Measurements from ENCODE around the gene FBXO42. TPM values are rescaled to one million over a fixed set of nuclear protein-coding genes. Genes with fewer than 3 reads are reported as not detected.

Gene FBXO42
- total and polyA plus RNA-seq, 2 donors (not counting 1 experiment from before 2014, with no cell fraction given) = 10.4 to 13.5 TPM

DNA sequence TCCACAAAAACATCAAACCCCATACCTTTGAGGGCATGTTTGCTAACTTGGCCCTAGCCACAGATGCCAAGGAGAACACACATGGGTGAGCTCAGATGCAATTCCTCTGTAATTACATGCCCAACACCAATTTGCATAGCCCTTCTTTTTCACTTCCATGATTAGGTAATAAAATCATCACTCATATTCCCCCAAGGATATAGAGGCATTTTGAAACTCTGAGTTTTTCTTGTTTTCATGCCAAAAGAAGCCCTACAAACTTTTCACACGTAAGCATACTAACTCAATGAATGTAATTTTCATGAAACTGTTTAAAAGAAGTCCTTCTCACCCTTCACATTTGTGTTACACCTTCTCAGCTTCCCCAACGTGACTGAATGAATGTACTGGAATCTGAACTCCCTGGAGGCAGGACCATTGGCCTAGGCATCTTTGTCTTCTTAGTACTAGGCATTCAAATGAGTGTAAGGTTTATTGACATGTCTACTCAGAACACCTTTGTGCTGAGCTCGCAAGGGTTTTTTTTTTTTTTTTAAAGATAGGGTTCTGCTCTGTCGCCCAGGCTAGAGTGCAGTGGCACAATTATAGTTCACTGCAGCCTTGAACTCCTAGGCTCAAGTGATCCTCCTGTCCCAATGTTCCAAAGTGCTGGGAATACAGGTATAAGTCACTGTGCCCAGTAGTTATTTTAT, 31.0 kb downstream of the FBXO42 start:
- H3K79me2 ChIP-seq (ENCODE audit: control insufficient read depth, insufficient read depth, low read length) = peaks cover 22% of the 10 kb centered on the region
- no peak overlapping the region for H2AFZ ChIP-seq (ENCODE audit: low read length)
- no peak for DNase-seq (ENCODE audit: low read depth in 2 of 2)

DNA sequence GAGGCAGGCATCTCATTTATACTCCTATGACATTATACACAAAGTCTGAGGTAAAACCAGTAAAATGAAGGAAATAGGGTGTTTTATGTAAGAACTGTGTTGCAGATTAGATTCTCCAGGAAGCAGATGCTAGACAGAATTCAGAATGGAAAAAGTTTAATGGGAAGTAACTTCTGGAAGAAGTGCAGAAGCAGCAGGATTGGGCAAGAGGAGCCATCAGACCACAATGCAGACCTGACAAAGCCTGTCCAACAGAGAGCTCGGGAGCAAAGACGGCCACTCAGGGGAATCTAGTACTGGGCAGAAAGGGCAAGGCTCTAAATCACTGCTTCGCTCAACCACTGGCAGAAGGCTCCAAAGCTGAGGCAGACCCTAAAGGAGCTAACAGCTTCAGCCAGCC, 33.7 kb downstream of the FBXO42 start:
- H4K20me1 ChIP-seq (ENCODE audit: control insufficient read depth, extremely low read depth, insufficient read depth, low read length) = no peaks in the 10 kb centered on the region
- peak; percentile 9 to 24 for DNase-seq (ENCODE audit: low read depth in 2 of 2)
- H3K9ac ChIP-seq (ENCODE audit: insufficient read depth, low read length) = no peak overlapping the region
- no peak overlapping the region for H3K27ac ChIP-seq (ENCODE audit: insufficient read depth, low read length)
- H3K36me3 ChIP-seq (ENCODE audit: control insufficient read depth, insufficient read depth, low read length) = peaks cover under 1% of the 10 kb centered on the region
- no peak overlapping the region for H2AFZ ChIP-seq (ENCODE audit: low read length)
- no peaks in the 10 kb centered on the region for H3K4me1 ChIP-seq (ENCODE audit: control insufficient read depth, extremely low read depth, insufficient read depth, low read length)
- H3K4me2 ChIP-seq (ENCODE audit: extremely low read depth, insufficient read depth, low read length) = no peak overlapping the region
- H3K79me2 ChIP-seq (ENCODE audit: control insufficient read depth, insufficient read depth, low read length) = peaks cover 20% of the 10 kb centered on the region
- no peaks in the 10 kb centered on the region for H3K27me3 ChIP-seq (ENCODE audit: control insufficient read depth, insufficient read depth, low read length)
- no peak overlapping the region for H3K4me3 ChIP-seq (replicated peaks in 1 of 4; ENCODE audit: control extremely low read depth in 1 of 4, insufficient read depth in 1 of 4, low read depth in 3 of 4, low read length in 4 of 4)
- no peak for TF ChIP-seq EZH2 (IDR thresholded peaks at IDR 0.05; ENCODE audit: low read length, missing control alignments)
- TF ChIP-seq, protein P1, sequence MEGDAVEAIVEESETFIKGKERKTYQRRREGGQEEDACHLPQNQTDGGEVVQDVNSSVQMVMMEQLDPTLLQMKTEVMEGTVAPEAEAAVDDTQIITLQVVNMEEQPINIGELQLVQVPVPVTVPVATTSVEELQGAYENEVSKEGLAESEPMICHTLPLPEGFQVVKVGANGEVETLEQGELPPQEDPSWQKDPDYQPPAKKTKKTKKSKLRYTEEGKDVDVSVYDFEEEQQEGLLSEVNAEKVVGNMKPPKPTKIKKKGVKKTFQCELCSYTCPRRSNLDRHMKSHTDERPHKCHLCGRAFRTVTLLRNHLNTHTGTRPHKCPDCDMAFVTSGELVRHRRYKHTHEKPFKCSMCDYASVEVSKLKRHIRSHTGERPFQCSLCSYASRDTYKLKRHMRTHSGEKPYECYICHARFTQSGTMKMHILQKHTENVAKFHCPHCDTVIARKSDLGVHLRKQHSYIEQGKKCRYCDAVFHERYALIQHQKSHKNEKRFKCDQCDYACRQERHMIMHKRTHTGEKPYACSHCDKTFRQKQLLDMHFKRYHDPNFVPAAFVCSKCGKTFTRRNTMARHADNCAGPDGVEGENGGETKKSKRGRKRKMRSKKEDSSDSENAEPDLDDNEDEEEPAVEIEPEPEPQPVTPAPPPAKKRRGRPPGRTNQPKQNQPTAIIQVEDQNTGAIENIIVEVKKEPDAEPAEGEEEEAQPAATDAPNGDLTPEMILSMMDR (conservative IDR thresholded peaks at IDR 0.05 in 1 of 2, IDR thresholded peaks at IDR 0.05 in 1 of 2; ENCODE audit: low read depth in 1 of 2, low read length in 2 of 2) = no peak
- H3K9me3 ChIP-seq (ENCODE audit: control insufficient read depth, insufficient read depth, low read depth, low read length) = no peaks in the 10 kb centered on the region

More for the DNA sequence above, 31.0 kb downstream of the FBXO42 start:
- H3K4me2 ChIP-seq (ENCODE audit: extremely low read depth, insufficient read depth, low read length) = no peak overlapping the region
- H3K27me3 ChIP-seq (ENCODE audit: control insufficient read depth, insufficient read depth, low read length) = no peaks in the 10 kb centered on the region
- H3K36me3 ChIP-seq (ENCODE audit: control insufficient read depth, insufficient read depth, low read length) = no peaks in the 10 kb centered on the region
- no peak for TF ChIP-seq EZH2 (IDR thresholded peaks at IDR 0.05; ENCODE audit: low read length, missing control alignments)
- TF ChIP-seq, protein P1 (conservative IDR thresholded peaks at IDR 0.05 in 1 of 2, IDR thresholded peaks at IDR 0.05 in 1 of 2; ENCODE audit: low read depth in 1 of 2, low read length in 2 of 2) = no peak
- H3K27ac ChIP-seq (ENCODE audit: insufficient read depth, low read length) = no peak overlapping the region
- no peaks in the 10 kb centered on the region for H3K4me1 ChIP-seq (ENCODE audit: control insufficient read depth, extremely low read depth, insufficient read depth, low read length)
- H4K20me1 ChIP-seq (ENCODE audit: control insufficient read depth, extremely low read depth, insufficient read depth, low read length) = no peaks in the 10 kb centered on the region
- H3K4me3 ChIP-seq (replicated peaks in 1 of 4; ENCODE audit: control extremely low read depth in 1 of 4, insufficient read depth in 1 of 4, low read depth in 3 of 4, low read length in 4 of 4) = no peak overlapping the region
- no peaks in the 10 kb centered on the region for H3K9me3 ChIP-seq (ENCODE audit: control insufficient read depth, insufficient read depth, low read depth, low read length)
- H3K9ac ChIP-seq (ENCODE audit: insufficient read depth, low read length) = no peak overlapping the region

DNA sequence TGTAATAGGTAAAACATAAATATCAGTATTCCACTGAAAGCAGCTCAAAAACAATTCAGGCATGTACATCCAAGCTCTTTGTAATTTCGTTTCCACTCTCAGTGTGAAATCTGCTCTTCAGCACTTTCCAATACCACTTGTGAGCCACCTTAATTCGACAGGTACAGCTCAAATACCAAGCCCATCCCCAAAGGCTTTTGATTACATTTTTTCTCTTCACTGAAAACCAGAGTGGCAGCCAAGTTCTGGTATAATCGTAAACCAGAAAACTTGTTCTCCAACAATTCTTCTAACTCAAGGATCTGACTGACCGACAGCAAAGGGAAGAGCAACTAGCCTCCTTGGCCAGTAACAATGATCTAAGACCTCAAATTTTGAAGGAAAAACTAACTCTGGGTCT, 36.8 kb downstream of the FBXO42 start:
- H3K4me1 ChIP-seq (ENCODE audit: control insufficient read depth, extremely low read depth, insufficient read depth, low read length) = no peaks in the 10 kb centered on the region
- TF ChIP-seq EZH2 (IDR thresholded peaks at IDR 0.05; ENCODE audit: low read length, missing control alignments) = no peak
- TF ChIP-seq, protein P1 (conservative IDR thresholded peaks at IDR 0.05 in 1 of 2, IDR thresholded peaks at IDR 0.05 in 1 of 2; ENCODE audit: low read depth in 1 of 2, low read length in 2 of 2) = no peak
- no peaks in the 10 kb centered on the region for H3K9me3 ChIP-seq (ENCODE audit: control insufficient read depth, insufficient read depth, low read depth, low read length)
- H3K27me3 ChIP-seq (ENCODE audit: control insufficient read depth, insufficient read depth, low read length) = no peaks in the 10 kb centered on the region
- no peak overlapping the region for H3K4me3 ChIP-seq (replicated peaks in 1 of 4; ENCODE audit: control extremely low read depth in 1 of 4, insufficient read depth in 1 of 4, low read depth in 3 of 4, low read length in 4 of 4)
- peaks cover 2% of the 10 kb centered on the region for H3K36me3 ChIP-seq (ENCODE audit: control insufficient read depth, insufficient read depth, low read length)
- H4K20me1 ChIP-seq (ENCODE audit: control insufficient read depth, extremely low read depth, insufficient read depth, low read length) = no peaks in the 10 kb centered on the region
- H3K4me2 ChIP-seq (ENCODE audit: extremely low read depth, insufficient read depth, low read length) = no peak overlapping the region
- no peak overlapping the region for H3K9ac ChIP-seq (ENCODE audit: insufficient read depth, low read length)
- peaks cover 15% of the 10 kb centered on the region for H3K79me2 ChIP-seq (ENCODE audit: control insufficient read depth, insufficient read depth, low read length)
- H2AFZ ChIP-seq (ENCODE audit: low read length) = no peak overlapping the region
- DNase-seq (ENCODE audit: low read depth in 2 of 2) = no peak
- no peak overlapping the region for H3K27ac ChIP-seq (ENCODE audit: insufficient read depth, low read length)
